Left cardiac atrium (tissue), 4 donors: ENCODE results near the gene CAMK1D. TPM values are rescaled to one million over a fixed set of nuclear protein-coding genes. Genes with fewer than 3 reads are reported as not detected.
"Not testable (repeated sequence)": the region's sequence is repeated elsewhere in the genome, so short reads cannot be mapped to it uniquely, and the experiment has no call there.

Source experiments
- ATAC-seq, 2 donors: fragments of 200-7000 bp; cut with Tn5 transposase; one replicate each; pipeline ENCODE4 v1.9.1; 2020; ENCODE audit warnings: mild to moderate bottlenecking in 2 of 2, moderate library complexity in 2 of 2
- DNase-seq: peaks from one replicate; pipeline ENCODE4 v3.0.0-alpha.2; 2020
- intact Hi-C, 2 donors: fragments of 100-400 bp; cut with DNase I; formaldehyde crosslinking; loops; one replicate each; pipeline versions ENCODE4 v1.14.1 to v1.15.1; 2022 to 2023
- total RNA-seq, 2 donors: library from RNA; stranded (reverse); fragmentation: NEBNext Ultra II Directional; extraction: Animal tissue kit (Norgen Biotek cat#: 25700); gene quantifications; one replicate each; pipeline ENCODE4 v1.2.1, GENCODE V29; 2021
- donor health status: DM: no; HTN: yes; CAD: no.
- donor health status: DM: no; HTN: yes; CAD: no; lungs with severe emphysema.
- donor health status: DM: yes; HTN: yes; CAD: no.
- donor health status: Dilated cardiomyopathy.

The CAMK1D gene
- total RNA-seq, 2 donors from 2014 or later = 23.8 to 38.5 TPM

- DNase-seq, ATAC-seq, intact Hi-C loops: not testable (repeated sequence)
Observed at GRCh38 chr10:12810046-12810445, 460.7 kb downstream of the CAMK1D start.

GRCh38 chr10:12811826-12812225 lies 462.5 kb downstream of the CAMK1D start:
- DNase-seq = no peak
- intact Hi-C loops = no loop called here
- no peak for ATAC-seq

GRCh38 chr10:12812571-12812970 lies 463.2 kb downstream of the CAMK1D start:
- ATAC-seq = no peak
- intact Hi-C loops = no loop called here
- DNase-seq = no peak

GRCh38 chr10:12814166-12814565 lies 464.8 kb downstream of the CAMK1D start:
- no peak for DNase-seq
- no peak for ATAC-seq
- intact Hi-C loops = no loop called here

- ATAC-seq (no peak), DNase-seq (no peak)
- intact Hi-C loops = no loop called here
Observed at GRCh38 chr10:12819071-12819470, 469.7 kb downstream of the CAMK1D start.

- DNase-seq (no peak), ATAC-seq (no peak)
- intact Hi-C loops = no loop called here
Observed at GRCh38 chr10:12819656-12820055, 470.3 kb downstream of the CAMK1D start.

- peak in 1 of 2 donors; percentile 36 for ATAC-seq
- intact Hi-C loops = no loop called here
- DNase-seq = no peak
Observed at GRCh38 chr10:12822126-12822892, 473.0 kb downstream of the CAMK1D start.

- intact Hi-C loops = no loop called here
- peak in 1 of 2 donors; percentile 36 for ATAC-seq
- DNase-seq = no peak
Observed at GRCh38 chr10:12822893-12823170, 473.5 kb downstream of the CAMK1D start.

GRCh38 chr10:12823328-12823727 lies 474.0 kb downstream of the CAMK1D start:
- DNase-seq (no peak), ATAC-seq (peak in 1 of 2 donors; percentile 30)
- intact Hi-C loops = no loop called here

GRCh38 chr10:12825260-12825849 lies 476.0 kb downstream of the CAMK1D start:
- DNase-seq (no peak), ATAC-seq (no peak)
- intact Hi-C loops = no loop called here

GRCh38 chr10:12826800-12827372 lies 477.5 kb downstream of the CAMK1D start:
- ATAC-seq = no peak
- intact Hi-C loops = no loop called here

GRCh38 chr10:12828736-12829135 lies 479.4 kb downstream of the CAMK1D start:
- DNase-seq = no peak
- no peak for ATAC-seq
- intact Hi-C loops = no loop called here

More at GRCh38 chr10:12826800-12827372, 477.5 kb downstream of the CAMK1D start:
- no peak for DNase-seq

- intact Hi-C loops = loop anchor here in 1 of 2 donors (10.0 kb wide), 1 partner anchor 105 kb away; no protein-coding TSS in a partner anchor
- ATAC-seq = no peak
- no peak for DNase-seq
Observed at GRCh38 chr10:12829831-12830390, 480.6 kb downstream of the CAMK1D start.

GRCh38 chr10:12832096-12832495 lies 482.7 kb downstream of the CAMK1D start:
- intact Hi-C loops = loop anchor here in 1 of 2 donors (10.0 kb wide), 1 partner anchor 107 kb away; no protein-coding TSS in a partner anchor
- ATAC-seq (no peak), DNase-seq (no peak)

- ATAC-seq = no peak
- no peak for DNase-seq
- intact Hi-C loops = loop anchor here in 1 of 2 donors (10.0 kb wide), 1 partner anchor 109 kb away; no protein-coding TSS in a partner anchor
Observed at GRCh38 chr10:12833451-12833850, 484.1 kb downstream of the CAMK1D start.

- intact Hi-C loops = loop anchor here in 1 of 2 donors (10.0 kb wide), 1 partner anchor 109 kb away; no protein-coding TSS in a partner anchor
- ATAC-seq = no peak
- DNase-seq = no peak
Observed at GRCh38 chr10:12834116-12834665, 484.8 kb downstream of the CAMK1D start.

GRCh38 chr10:12834721-12835120 lies 485.4 kb downstream of the CAMK1D start:
- no peak for DNase-seq
- ATAC-seq = no peak
- intact Hi-C loops = loop anchor here in 1 of 2 donors (10.0 kb wide), 1 partner anchor 110 kb away; no protein-coding TSS in a partner anchor

- peak in 1 of 2 donors; percentile 48 for ATAC-seq
- peak; percentile 47 for DNase-seq
- intact Hi-C loops = loop anchor here in 1 of 2 donors (10.0 kb wide), 1 partner anchor 111 kb away; no protein-coding TSS in a partner anchor
Observed at GRCh38 chr10:12835709-12836108, 486.4 kb downstream of the CAMK1D start.

- ATAC-seq (no peak), DNase-seq (no peak)
- intact Hi-C loops = loop anchor here in 1 of 2 donors (10.0 kb wide), 1 partner anchor 114 kb away; no protein-coding TSS in a partner anchor
Observed at GRCh38 chr10:12838366-12838765, 489.0 kb downstream of the CAMK1D start.
